H1 (cell line): ENCODE results near the gene C1S. TPM values are rescaled to one million over a fixed set of nuclear protein-coding genes. Genes with fewer than 3 reads are reported as not detected.

Experiments
- E2F6 ChIP-seq: IDR thresholded peaks from 2 replicates; pipeline ENCODE4 v1.6.1; 2012; ENCODE audit warnings: inconsistent platforms
- EGR1 ChIP-seq: IDR thresholded peaks from 2 replicates; pipeline ENCODE4 v1.6.1; 2011; ENCODE audit warnings: low read depth, low read length, borderline replicate concordance
- GTF2F1 ChIP-seq: IDR thresholded peaks from 2 replicates; pipeline ENCODE4 v1.6.1; 2012; ENCODE audit warnings: low read depth, low read length, improper control_type of control experiment, borderline replicate concordance
- HDAC2 ChIP-seq, 2 experiments: fragments of 300-600 bp in 1 of 2; sonication (generic) in 1 of 2; IDR thresholded peaks; 2 replicates each; pipeline ENCODE4 v1.6.1; 2011 to 2012; ENCODE audit warnings: low read depth in 2 of 2, low read length in 2 of 2, mild to moderate bottlenecking in 2 of 2, moderate library complexity in 2 of 2, borderline replicate concordance in 1 of 2, inconsistent platforms in 1 of 2
- JUN ChIP-seq: IDR thresholded peaks from 2 replicates; pipeline ENCODE4 v1.6.1; 2011; ENCODE audit warnings: low read depth, mild to moderate bottlenecking, improper control_type of control experiment, low read length
- JUND ChIP-seq: IDR thresholded peaks from 2 replicates; pipeline ENCODE4 v1.6.1; 2011; ENCODE audit warnings: mild to moderate bottlenecking, improper control_type of control experiment, low read length
- MAFK ChIP-seq: IDR thresholded peaks from 2 replicates; pipeline ENCODE4 v1.6.1; 2012; ENCODE audit warnings: low read depth, mild to moderate bottlenecking, improper control_type of control experiment, low read length
- SIX5 ChIP-seq: IDR thresholded peaks from 2 replicates; pipeline ENCODE4 v1.6.1; 2011; ENCODE audit warnings: mild to moderate bottlenecking, low read depth, low read length
- TBP ChIP-seq: IDR thresholded peaks from 2 replicates; pipeline ENCODE4 v1.6.1; 2011; ENCODE audit warnings: low read depth, low read length, improper control_type of control experiment
- TCF12 ChIP-seq: IDR thresholded peaks from 2 replicates; pipeline ENCODE4 v1.6.1; 2011; ENCODE audit warnings: low read depth, mild to moderate bottlenecking, low read length
- polyA plus RNA-seq, 7 experiments: library from polyadenylated mRNA; depleted of rRNA in 3 of 7; stranded (reverse) in 5 of 7; unstranded in 2 of 7; fragments of >200 nt in 5 of 7; fragments of 200-250 nt in 2 of 7; gene quantifications; 1 replicate in 5 of 7; 2 replicates in 1 of 7; 4 replicates in 1 of 7; pipeline versions ENCODE4 v1.2.1 to v1.2.3, GENCODE V29; 2011 to 2013; ENCODE audit warnings: missing spikeins in 2 of 7, mixed read lengths in 2 of 7
- total RNA-seq: library from RNA; stranded (reverse); fragmentation: NEBNext Ultra II Directional; extraction: Animal tissue kit (Norgen Biotek cat#: 25700); gene quantifications from 2 replicates; pipeline ENCODE4 v1.2.1, GENCODE V29; 2021
- TF ChIP-seq, protein P1 (sequence below): fragments of 300-600 bp; sonication (generic); IDR thresholded peaks from 2 replicates; pipeline ENCODE4 v1.7.1; 2012; ENCODE audit warnings: low read length, moderate library complexity, mild to moderate bottlenecking, inconsistent platforms; ENCODE audit not compliant: insufficient replicate concordance

Gene C1S
- total and polyA plus RNA-seq, 2 of the 8 experiments (the other 6 are each of a cell fraction or from before 2014, with no cell fraction given) = 4.4 to 7.3 TPM

DNA sequence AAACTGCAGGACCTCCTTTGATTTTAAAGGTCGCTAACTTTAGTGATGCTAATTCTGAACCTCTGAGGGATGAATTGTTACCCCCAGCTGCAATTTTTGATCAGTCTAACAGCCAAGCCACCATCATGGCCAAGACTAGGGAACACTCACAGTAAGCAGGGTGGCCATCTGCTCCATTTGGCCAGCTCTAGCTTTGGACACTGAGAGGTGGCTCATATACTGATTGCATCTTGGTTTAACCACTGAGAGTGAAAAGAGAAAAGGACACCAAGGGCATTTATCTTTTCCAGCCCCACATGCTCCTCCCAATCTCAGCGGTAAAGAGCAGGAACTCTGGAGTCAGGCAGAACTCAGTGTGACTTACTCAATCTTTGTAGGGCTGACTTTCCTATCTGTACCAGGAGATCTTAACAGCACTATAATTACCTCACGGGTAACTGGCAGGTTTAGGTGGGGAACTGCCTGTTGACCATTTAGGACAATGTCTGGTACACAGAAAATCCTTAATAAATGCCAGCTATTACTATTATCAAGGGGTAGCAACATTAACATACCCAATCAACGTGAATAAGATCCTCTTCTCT, 48.4 kb upstream of the C1S start (continued):
- TF ChIP-seq HDAC2 (IDR thresholded peaks at IDR 0.05; ENCODE audit: borderline replicate concordance in 1 of 2, low read depth in 2 of 2, low read length in 2 of 2) (no peak), MAFK (no peak), SIX5 (no peak), E2F6 (no peak), JUND (no peak), GTF2F1 (no peak), EGR1 (no peak), JUN (no peak), TBP (no peak), TCF12 (no peak)
- TF ChIP-seq, protein P1, sequence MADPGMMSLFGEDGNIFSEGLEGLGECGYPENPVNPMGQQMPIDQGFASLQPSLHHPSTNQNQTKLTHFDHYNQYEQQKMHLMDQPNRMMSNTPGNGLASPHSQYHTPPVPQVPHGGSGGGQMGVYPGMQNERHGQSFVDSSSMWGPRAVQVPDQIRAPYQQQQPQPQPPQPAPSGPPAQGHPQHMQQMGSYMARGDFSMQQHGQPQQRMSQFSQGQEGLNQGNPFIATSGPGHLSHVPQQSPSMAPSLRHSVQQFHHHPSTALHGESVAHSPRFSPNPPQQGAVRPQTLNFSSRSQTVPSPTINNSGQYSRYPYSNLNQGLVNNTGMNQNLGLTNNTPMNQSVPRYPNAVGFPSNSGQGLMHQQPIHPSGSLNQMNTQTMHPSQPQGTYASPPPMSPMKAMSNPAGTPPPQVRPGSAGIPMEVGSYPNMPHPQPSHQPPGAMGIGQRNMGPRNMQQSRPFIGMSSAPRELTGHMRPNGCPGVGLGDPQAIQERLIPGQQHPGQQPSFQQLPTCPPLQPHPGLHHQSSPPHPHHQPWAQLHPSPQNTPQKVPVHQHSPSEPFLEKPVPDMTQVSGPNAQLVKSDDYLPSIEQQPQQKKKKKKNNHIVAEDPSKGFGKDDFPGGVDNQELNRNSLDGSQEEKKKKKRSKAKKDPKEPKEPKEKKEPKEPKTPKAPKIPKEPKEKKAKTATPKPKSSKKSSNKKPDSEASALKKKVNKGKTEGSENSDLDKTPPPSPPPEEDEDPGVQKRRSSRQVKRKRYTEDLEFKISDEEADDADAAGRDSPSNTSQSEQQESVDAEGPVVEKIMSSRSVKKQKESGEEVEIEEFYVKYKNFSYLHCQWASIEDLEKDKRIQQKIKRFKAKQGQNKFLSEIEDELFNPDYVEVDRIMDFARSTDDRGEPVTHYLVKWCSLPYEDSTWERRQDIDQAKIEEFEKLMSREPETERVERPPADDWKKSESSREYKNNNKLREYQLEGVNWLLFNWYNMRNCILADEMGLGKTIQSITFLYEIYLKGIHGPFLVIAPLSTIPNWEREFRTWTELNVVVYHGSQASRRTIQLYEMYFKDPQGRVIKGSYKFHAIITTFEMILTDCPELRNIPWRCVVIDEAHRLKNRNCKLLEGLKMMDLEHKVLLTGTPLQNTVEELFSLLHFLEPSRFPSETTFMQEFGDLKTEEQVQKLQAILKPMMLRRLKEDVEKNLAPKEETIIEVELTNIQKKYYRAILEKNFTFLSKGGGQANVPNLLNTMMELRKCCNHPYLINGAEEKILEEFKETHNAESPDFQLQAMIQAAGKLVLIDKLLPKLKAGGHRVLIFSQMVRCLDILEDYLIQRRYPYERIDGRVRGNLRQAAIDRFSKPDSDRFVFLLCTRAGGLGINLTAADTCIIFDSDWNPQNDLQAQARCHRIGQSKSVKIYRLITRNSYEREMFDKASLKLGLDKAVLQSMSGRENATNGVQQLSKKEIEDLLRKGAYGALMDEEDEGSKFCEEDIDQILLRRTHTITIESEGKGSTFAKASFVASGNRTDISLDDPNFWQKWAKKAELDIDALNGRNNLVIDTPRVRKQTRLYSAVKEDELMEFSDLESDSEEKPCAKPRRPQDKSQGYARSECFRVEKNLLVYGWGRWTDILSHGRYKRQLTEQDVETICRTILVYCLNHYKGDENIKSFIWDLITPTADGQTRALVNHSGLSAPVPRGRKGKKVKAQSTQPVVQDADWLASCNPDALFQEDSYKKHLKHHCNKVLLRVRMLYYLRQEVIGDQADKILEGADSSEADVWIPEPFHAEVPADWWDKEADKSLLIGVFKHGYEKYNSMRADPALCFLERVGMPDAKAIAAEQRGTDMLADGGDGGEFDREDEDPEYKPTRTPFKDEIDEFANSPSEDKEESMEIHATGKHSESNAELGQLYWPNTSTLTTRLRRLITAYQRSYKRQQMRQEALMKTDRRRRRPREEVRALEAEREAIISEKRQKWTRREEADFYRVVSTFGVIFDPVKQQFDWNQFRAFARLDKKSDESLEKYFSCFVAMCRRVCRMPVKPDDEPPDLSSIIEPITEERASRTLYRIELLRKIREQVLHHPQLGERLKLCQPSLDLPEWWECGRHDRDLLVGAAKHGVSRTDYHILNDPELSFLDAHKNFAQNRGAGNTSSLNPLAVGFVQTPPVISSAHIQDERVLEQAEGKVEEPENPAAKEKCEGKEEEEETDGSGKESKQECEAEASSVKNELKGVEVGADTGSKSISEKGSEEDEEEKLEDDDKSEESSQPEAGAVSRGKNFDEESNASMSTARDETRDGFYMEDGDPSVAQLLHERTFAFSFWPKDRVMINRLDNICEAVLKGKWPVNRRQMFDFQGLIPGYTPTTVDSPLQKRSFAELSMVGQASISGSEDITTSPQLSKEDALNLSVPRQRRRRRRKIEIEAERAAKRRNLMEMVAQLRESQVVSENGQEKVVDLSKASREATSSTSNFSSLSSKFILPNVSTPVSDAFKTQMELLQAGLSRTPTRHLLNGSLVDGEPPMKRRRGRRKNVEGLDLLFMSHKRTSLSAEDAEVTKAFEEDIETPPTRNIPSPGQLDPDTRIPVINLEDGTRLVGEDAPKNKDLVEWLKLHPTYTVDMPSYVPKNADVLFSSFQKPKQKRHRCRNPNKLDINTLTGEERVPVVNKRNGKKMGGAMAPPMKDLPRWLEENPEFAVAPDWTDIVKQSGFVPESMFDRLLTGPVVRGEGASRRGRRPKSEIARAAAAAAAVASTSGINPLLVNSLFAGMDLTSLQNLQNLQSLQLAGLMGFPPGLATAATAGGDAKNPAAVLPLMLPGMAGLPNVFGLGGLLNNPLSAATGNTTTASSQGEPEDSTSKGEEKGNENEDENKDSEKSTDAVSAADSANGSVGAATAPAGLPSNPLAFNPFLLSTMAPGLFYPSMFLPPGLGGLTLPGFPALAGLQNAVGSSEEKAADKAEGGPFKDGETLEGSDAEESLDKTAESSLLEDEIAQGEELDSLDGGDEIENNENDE = no peak
